GM19467 (cell line): ENCODE measurements around the gene ESYT2.
A peak's percentile ranks its signal among the peaks of the same experiment; 100 is the strongest.

Experiments
- ATAC-seq: cut with Tn5 transposase; IDR thresholded peaks from one replicate; pipeline ENCODE4 v1.9.1; 2021; ENCODE audit warnings: mild to moderate bottlenecking, moderate library complexity; ENCODE audit not compliant: unreplicated experiment

ESYT2 gene

GRCh38 chr7:158827411-158828132 is 1.7 kb downstream of the ESYT2 start:
- ATAC-seq = no peak

GRCh38 chr7:158825628-158826289 is 3.5 kb downstream of the ESYT2 start:
- no peak for ATAC-seq

GRCh38 chr7:158824028-158824427 is 5.3 kb downstream of the ESYT2 start:
- peak; percentile 73 for ATAC-seq

- no peak for ATAC-seq
These were observed 7.9 kb downstream of the ESYT2 start for GRCh38 chr7:158821171-158822031.

- no peak for ATAC-seq
These were observed 8.7 kb downstream of the ESYT2 start for GRCh38 chr7:158820656-158821055.

- no peak for ATAC-seq
These were observed 9.6 kb downstream of the ESYT2 start for GRCh38 chr7:158819571-158820203.

- ATAC-seq = peak; percentile 77
These were observed 10.7 kb downstream of the ESYT2 start for GRCh38 chr7:158818325-158819213.

GRCh38 chr7:158816995-158817394 is 12.3 kb downstream of the ESYT2 start:
- no peak for ATAC-seq

- no peak for ATAC-seq
These were observed 13.0 kb downstream of the ESYT2 start for GRCh38 chr7:158816271-158816670.

- no peak for ATAC-seq
These were observed 13.5 kb downstream of the ESYT2 start for GRCh38 chr7:158815800-158816128.

GRCh38 chr7:158815083-158815799 is 14.1 kb downstream of the ESYT2 start:
- no peak for ATAC-seq

GRCh38 chr7:158814637-158815036 is 14.7 kb downstream of the ESYT2 start:
- no peak for ATAC-seq

- ATAC-seq = no peak
These were observed 16.6 kb downstream of the ESYT2 start for GRCh38 chr7:158812684-158813083.

- no peak for ATAC-seq
These were observed 17.4 kb downstream of the ESYT2 start for GRCh38 chr7:158811894-158812293.

- no peak for ATAC-seq
These were observed 17.8 kb downstream of the ESYT2 start for GRCh38 chr7:158811461-158811860.

GRCh38 chr7:158810846-158811245 is 18.5 kb downstream of the ESYT2 start:
- ATAC-seq = no peak

GRCh38 chr7:158809596-158809995 is 19.7 kb downstream of the ESYT2 start:
- ATAC-seq = peak; percentile 84

- no peak for ATAC-seq
These were observed 21.2 kb downstream of the ESYT2 start for GRCh38 chr7:158808126-158808525.

- no peak for ATAC-seq
These were observed 23.4 kb downstream of the ESYT2 start for GRCh38 chr7:158805937-158806336.

GRCh38 chr7:158805414-158805813 is 23.9 kb downstream of the ESYT2 start:
- ATAC-seq = no peak
